Activated CD8-positive, alpha-beta T cell treated with anti-CD3 and anti-CD28 coated beads for 36 hours (primary cell): ENCODE data around the gene TLR3. TPM values are rescaled to one million over a fixed set of nuclear protein-coding genes. Genes with fewer than 3 reads are reported as not detected.

Source experiments
- ATAC-seq: fragments of 200-7000 bp; cut with Tn5 transposase; one replicate; pipeline ENCODE4 v1.10.0; 2021; ENCODE audit warnings: mild to moderate bottlenecking, moderate library complexity
- CTCF ChIA-PET: fragments of 350-600 bp; sonication (Branson Sonifier 250); formaldehyde crosslinking; loops from one replicate; lab custom pipeline; 2021; ENCODE audit warnings: antibody characterized with exemption; lab: Charles Lee
- POLR2A ChIA-PET: fragments of 350-600 bp; sonication (Branson Sonifier 250); formaldehyde crosslinking; loops from one replicate; lab custom pipeline; 2021; ENCODE audit warnings: antibody characterized with exemption; lab: Charles Lee
- DNase-seq: peaks from one replicate; pipeline ENCODE4 v3.0.0-alpha.2; 2020
- H3K27ac Mint-ChIP-seq: one replicate; pipeline ENCODE4 v1.8.0; 2021; ENCODE audit warnings: mild to moderate bottlenecking, mixed read lengths
- H3K27me3 Mint-ChIP-seq: one replicate; pipeline ENCODE4 v1.8.0; 2021; ENCODE audit warnings: mixed read lengths
- H3K36me3 Mint-ChIP-seq: one replicate; pipeline ENCODE4 v1.8.0; 2021; ENCODE audit warnings: low read depth, mixed read lengths
- H3K4me1 Mint-ChIP-seq: one replicate; pipeline ENCODE4 v1.8.0; 2021; ENCODE audit warnings: low read depth, mixed read lengths
- H3K4me3 Mint-ChIP-seq: one replicate; pipeline ENCODE4 v1.8.0; 2021; ENCODE audit warnings: mild to moderate bottlenecking, moderate library complexity, mixed read lengths
- H3K9me3 Mint-ChIP-seq: one replicate; pipeline ENCODE4 v1.8.0; 2021; ENCODE audit warnings: mixed read lengths
- intact Hi-C: fragments of 100-400 bp; cut with micrococcal nuclease; formaldehyde crosslinking; loops from one replicate; pipeline ENCODE4 v1.10.0; 2022
- total RNA-seq, 2 experiments: library from RNA; stranded (reverse); gene quantifications; one replicate each; pipeline ENCODE4 v1.2.3, GENCODE V29; 2021
- TF ChIP-seq, protein P1 (sequence below): fragments of 200-600 bp; IDR thresholded peaks from one replicate; pipeline ENCODE4 v1.8.0; 2022; ENCODE audit warnings: antibody characterized with exemption, mild to moderate bottlenecking

The TLR3 gene
- not detected for total RNA-seq

DNA sequence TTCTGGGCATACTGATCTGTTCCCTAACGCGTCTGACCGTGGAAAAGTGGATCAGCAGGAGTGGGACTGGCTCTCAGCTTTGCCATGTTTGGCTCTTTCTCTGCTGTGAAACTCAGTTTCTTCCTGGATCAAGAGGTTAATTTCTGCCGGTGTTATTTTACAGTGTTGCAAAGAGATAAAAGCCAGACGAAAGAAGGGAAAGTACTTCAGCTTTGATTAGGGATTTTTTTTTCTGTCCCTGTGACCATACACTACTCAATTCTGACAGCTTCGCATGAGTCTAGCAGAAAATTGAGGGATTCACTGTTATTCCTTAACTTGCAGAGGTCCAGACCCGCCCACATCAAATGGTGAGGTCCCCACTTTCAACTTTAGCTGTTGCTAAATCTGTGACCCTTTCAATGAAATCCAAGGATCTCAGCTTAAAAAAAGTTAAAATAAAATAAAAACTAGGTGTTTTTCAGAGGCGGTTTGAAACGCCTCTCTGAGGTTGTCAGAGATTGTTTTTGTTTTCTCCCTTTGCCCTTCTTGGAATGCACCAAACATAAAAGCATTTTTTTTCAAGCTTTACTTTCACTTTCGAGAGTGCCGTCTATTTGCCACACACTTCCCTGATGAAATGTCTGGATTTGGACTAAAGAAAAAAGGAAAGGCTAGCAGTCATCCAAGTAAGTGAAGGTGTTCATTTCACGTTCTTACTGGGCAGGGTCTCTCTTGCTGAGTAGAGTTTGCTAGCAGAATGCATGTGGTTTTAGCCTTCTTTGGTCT, at the start of gene TLR3:
TSS of gene TLR3 (plus strand) at position 576 of the 768 bp plus-strand sequence. CDS start 7,464 bp downstream, outside the sequence.
- intact Hi-C loops = loop anchor here (1.0 kb wide), 1 partner anchor 69 kb away; no protein-coding TSS in a partner anchor
- peaks cover 2% of the 10 kb centered on the region for H3K27me3 Mint-ChIP-seq
- H3K27ac Mint-ChIP-seq = no peak within 1 kb of the TSS
- DNase-seq = no peak
- H3K9me3 Mint-ChIP-seq = no peaks in the 10 kb centered on the region
- no peaks in the 10 kb centered on the region for H3K36me3 Mint-ChIP-seq
- CTCF ChIA-PET = interaction anchor here (0.8 to 3.4 kb wide), 8 partner anchors 9 to 518 kb away, joined by 3 to 27 read pairs (median 4); partner anchors contain the start of gene FAM149A
- POLR2A ChIA-PET = no interaction called here
- TF ChIP-seq, protein P1, sequence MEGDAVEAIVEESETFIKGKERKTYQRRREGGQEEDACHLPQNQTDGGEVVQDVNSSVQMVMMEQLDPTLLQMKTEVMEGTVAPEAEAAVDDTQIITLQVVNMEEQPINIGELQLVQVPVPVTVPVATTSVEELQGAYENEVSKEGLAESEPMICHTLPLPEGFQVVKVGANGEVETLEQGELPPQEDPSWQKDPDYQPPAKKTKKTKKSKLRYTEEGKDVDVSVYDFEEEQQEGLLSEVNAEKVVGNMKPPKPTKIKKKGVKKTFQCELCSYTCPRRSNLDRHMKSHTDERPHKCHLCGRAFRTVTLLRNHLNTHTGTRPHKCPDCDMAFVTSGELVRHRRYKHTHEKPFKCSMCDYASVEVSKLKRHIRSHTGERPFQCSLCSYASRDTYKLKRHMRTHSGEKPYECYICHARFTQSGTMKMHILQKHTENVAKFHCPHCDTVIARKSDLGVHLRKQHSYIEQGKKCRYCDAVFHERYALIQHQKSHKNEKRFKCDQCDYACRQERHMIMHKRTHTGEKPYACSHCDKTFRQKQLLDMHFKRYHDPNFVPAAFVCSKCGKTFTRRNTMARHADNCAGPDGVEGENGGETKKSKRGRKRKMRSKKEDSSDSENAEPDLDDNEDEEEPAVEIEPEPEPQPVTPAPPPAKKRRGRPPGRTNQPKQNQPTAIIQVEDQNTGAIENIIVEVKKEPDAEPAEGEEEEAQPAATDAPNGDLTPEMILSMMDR = no peak
- H3K4me1 Mint-ChIP-seq = peaks cover 13% of the 10 kb centered on the region
- peak within 1 kb of the TSS; percentile 70 for H3K4me3 Mint-ChIP-seq
- ATAC-seq = peak; percentile 20

DNA sequence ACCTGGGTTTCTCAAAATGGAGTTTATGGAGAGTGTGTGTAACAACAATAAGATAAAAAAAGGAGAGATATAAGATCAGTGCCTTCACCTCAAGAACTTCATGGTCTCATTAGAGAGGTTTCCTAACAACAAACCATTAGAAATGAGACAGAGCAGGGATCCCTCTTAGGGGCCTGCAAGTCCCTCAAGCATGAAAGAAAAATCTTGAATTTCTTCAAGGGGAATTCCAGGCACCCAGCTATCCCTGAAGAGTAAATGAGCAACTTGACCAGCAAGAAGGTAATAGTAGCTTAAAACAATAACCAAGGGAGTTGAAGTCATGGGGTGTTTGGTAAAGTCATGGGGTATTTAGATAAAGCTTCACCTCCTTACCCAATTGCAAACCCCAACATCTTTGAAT, 49.7 kb upstream of the TLR3 start:
- TF ChIP-seq, protein P1 = no peak
- no peak for ATAC-seq
- H3K27ac Mint-ChIP-seq = no peak overlapping the region
- no peaks in the 10 kb centered on the region for H3K36me3 Mint-ChIP-seq
- intact Hi-C loops = no loop called here
- ChIA-PET POLR2A (no interaction called here), CTCF (interaction anchor here (0.7 to 4.6 kb wide), 3 partner anchors 19 to 119 kb away, joined by 3 to 25 read pairs (median 4); no protein-coding TSS in a partner anchor)
- no peak overlapping the region for H3K4me3 Mint-ChIP-seq
- no peaks in the 10 kb centered on the region for H3K9me3 Mint-ChIP-seq
- H3K4me1 Mint-ChIP-seq = no peaks in the 10 kb centered on the region
- no peak for DNase-seq
- peaks cover 7% of the 10 kb centered on the region for H3K27me3 Mint-ChIP-seq

DNA sequence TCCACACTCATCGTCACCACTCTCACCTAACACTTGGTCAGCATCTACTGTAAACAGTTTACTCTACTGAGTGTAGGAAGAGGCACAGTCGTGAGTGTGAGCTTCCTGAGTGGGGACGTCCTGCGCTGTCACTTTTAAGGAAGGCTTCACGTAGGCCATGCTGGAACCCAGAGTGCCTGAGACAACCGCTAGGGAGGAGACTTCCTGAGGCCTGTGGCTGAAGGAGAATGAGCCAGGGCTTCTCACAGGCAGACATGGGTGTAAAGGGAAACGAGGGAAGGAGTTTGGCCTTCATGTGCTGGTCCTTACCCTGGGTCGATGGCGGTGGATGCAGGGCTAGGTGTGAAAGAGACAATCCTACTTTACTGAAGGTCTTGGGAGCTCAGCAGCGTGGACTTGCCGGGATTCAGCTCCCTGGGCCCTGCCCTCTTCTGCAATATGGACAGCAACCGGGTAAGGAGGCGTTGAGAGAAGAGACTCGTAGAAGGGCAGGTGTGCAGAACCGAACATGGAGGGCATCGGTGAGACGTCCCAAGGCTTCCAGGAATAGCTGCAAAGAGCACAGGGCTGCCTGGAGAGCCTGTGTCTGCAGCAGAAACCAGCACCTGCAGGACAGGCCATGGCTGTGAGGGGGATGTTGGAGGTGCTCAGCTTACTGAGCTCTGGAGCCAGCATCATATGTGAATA, 48.7 kb upstream of the TLR3 start:
- intact Hi-C loops = no loop called here
- TF ChIP-seq, protein P1 = no peak
- POLR2A ChIA-PET = no interaction called here
- H3K36me3 Mint-ChIP-seq = no peaks in the 10 kb centered on the region
- CTCF ChIA-PET = interaction anchor here (4.6 kb wide), 1 partner anchor 18 kb away, joined by 25 read pairs; no protein-coding TSS in a partner anchor
- DNase-seq (no peak), ATAC-seq (no peak)
- H3K4me3 Mint-ChIP-seq = no peak overlapping the region
- H3K27me3 Mint-ChIP-seq = peaks cover 6% of the 10 kb centered on the region
- no peak overlapping the region for H3K27ac Mint-ChIP-seq
- H3K4me1 Mint-ChIP-seq = no peaks in the 10 kb centered on the region
- no peaks in the 10 kb centered on the region for H3K9me3 Mint-ChIP-seq

DNA sequence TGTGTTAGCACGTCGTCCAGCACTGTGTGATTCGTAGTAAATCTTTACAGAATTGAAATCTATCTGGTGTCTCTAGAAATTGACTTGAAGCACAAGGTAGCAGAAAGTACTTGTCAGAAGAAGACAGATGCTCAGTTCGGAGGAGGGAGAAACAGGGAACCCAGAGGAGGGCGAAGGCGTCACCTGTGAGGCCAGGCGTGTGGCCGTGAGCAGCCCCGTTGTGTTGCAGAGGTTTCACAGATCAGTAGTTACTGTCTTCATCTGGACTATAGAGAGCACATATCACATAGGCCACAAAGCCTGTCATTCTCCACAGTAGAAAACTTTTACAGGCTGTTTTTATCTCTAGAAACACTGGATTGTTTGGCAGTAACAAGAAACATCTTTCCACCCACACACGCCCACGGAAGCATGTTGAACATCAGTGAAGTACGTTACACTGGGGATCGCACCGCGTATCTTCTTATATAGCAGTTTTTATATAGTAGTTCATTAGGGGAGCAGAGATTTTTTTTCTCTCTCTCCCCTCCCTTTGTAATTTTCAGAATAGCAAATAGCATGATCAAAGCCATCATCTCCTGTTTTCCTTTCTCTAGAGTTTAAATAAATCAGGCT, 48.1 kb upstream of the TLR3 start:
- H3K4me1 Mint-ChIP-seq = no peaks in the 10 kb centered on the region
- ATAC-seq (no peak), DNase-seq (no peak)
- ChIA-PET POLR2A (no interaction called here), CTCF (interaction anchor here (0.9 to 4.6 kb wide), 7 partner anchors 9 to 388 kb away, joined by 3 to 25 read pairs (median 4); no protein-coding TSS in a partner anchor)
- H3K4me3 Mint-ChIP-seq = no peak overlapping the region
- no peak overlapping the region for H3K27ac Mint-ChIP-seq
- TF ChIP-seq, protein P1 = no peak
- H3K27me3 Mint-ChIP-seq = peaks cover 3% of the 10 kb centered on the region
- H3K36me3 Mint-ChIP-seq = no peaks in the 10 kb centered on the region
- intact Hi-C loops = no loop called here
- no peaks in the 10 kb centered on the region for H3K9me3 Mint-ChIP-seq
